ENCODE measurements around the gene DLG1. TPM values are rescaled to one million over a fixed set of nuclear protein-coding genes. Genes with fewer than 3 reads are reported as not detected.

DLG1 gene
- total RNA-seq, 1 donor = 48.0 TPM

GRCh38 chr3:197022405-197023231, 275.8 kb downstream of the DLG1 start:
- no peaks in the 10 kb centered on the region for H3K27me3 ChIP-seq (ENCODE audit: insufficient read depth, low read length)
- H3K4me1 ChIP-seq (ENCODE audit: insufficient read depth, low read length) = peaks cover 17% of the 10 kb centered on the region
- H3K9me3 ChIP-seq (ENCODE audit: low read depth, low read length) = no peaks in the 10 kb centered on the region
- H3K4me3 ChIP-seq (ENCODE audit: low read length) = no peak overlapping the region

GRCh38 chr3:197021729-197022404, 276.5 kb downstream of the DLG1 start:
- no peaks in the 10 kb centered on the region for H3K27me3 ChIP-seq (ENCODE audit: insufficient read depth, low read length)
- H3K4me3 ChIP-seq (ENCODE audit: low read length) = no peak overlapping the region
- no peaks in the 10 kb centered on the region for H3K9me3 ChIP-seq (ENCODE audit: low read depth, low read length)
- peaks cover 17% of the 10 kb centered on the region for H3K4me1 ChIP-seq (ENCODE audit: insufficient read depth, low read length)

- Histone ChIP-seq H3K9me3 (ENCODE audit: low read depth, low read length) (no peaks in the 10 kb centered on the region), H3K4me1 (ENCODE audit: insufficient read depth, low read length) (peaks cover 17% of the 10 kb centered on the region), H3K27me3 (ENCODE audit: insufficient read depth, low read length) (no peaks in the 10 kb centered on the region), H3K4me3 (ENCODE audit: low read length) (no peak overlapping the region)
Observed at GRCh38 chr3:197021231-197021630, 277.2 kb downstream of the DLG1 start.

- H3K4me3 ChIP-seq (ENCODE audit: low read length) = no peak overlapping the region
- no peaks in the 10 kb centered on the region for H3K9me3 ChIP-seq (ENCODE audit: low read depth, low read length)
- no peaks in the 10 kb centered on the region for H3K27me3 ChIP-seq (ENCODE audit: insufficient read depth, low read length)
- peaks cover 17% of the 10 kb centered on the region for H3K4me1 ChIP-seq (ENCODE audit: insufficient read depth, low read length)
Observed at GRCh38 chr3:197019535-197019934, 278.9 kb downstream of the DLG1 start.

- Histone ChIP-seq H3K4me1 (ENCODE audit: insufficient read depth, low read length) (peaks cover 17% of the 10 kb centered on the region), H3K27me3 (ENCODE audit: insufficient read depth, low read length) (no peaks in the 10 kb centered on the region), H3K4me3 (ENCODE audit: low read length) (no peak overlapping the region), H3K9me3 (ENCODE audit: low read depth, low read length) (no peaks in the 10 kb centered on the region)
Observed at GRCh38 chr3:197019021-197019420, 279.4 kb downstream of the DLG1 start.

GRCh38 chr3:197017003-197017402, 281.4 kb downstream of the DLG1 start:
- Histone ChIP-seq H3K4me1 (ENCODE audit: insufficient read depth, low read length) (no peaks in the 10 kb centered on the region), H3K4me3 (ENCODE audit: low read length) (no peak overlapping the region), H3K9me3 (ENCODE audit: low read depth, low read length) (no peaks in the 10 kb centered on the region), H3K27me3 (ENCODE audit: insufficient read depth, low read length) (no peaks in the 10 kb centered on the region)

- no peaks in the 10 kb centered on the region for H3K27me3 ChIP-seq (ENCODE audit: insufficient read depth, low read length)
- no peaks in the 10 kb centered on the region for H3K4me1 ChIP-seq (ENCODE audit: insufficient read depth, low read length)
- H3K4me3 ChIP-seq (ENCODE audit: low read length) = no peak overlapping the region
- no peaks in the 10 kb centered on the region for H3K9me3 ChIP-seq (ENCODE audit: low read depth, low read length)
Observed at GRCh38 chr3:197015790-197016736, 282.3 kb downstream of the DLG1 start.

GRCh38 chr3:197014942-197015575, 283.4 kb downstream of the DLG1 start:
- H3K4me3 ChIP-seq (ENCODE audit: low read length) = no peak overlapping the region
- no peaks in the 10 kb centered on the region for H3K9me3 ChIP-seq (ENCODE audit: low read depth, low read length)
- no peaks in the 10 kb centered on the region for H3K4me1 ChIP-seq (ENCODE audit: insufficient read depth, low read length)
- no peaks in the 10 kb centered on the region for H3K27me3 ChIP-seq (ENCODE audit: insufficient read depth, low read length)

GRCh38 chr3:197014024-197014423, 284.4 kb downstream of the DLG1 start:
- Histone ChIP-seq H3K4me1 (ENCODE audit: insufficient read depth, low read length) (no peaks in the 10 kb centered on the region), H3K9me3 (ENCODE audit: low read depth, low read length) (no peaks in the 10 kb centered on the region), H3K4me3 (ENCODE audit: low read length) (no peak overlapping the region), H3K27me3 (ENCODE audit: insufficient read depth, low read length) (no peaks in the 10 kb centered on the region)

GRCh38 chr3:197012540-197012883, 285.9 kb downstream of the DLG1 start:
- Histone ChIP-seq H3K4me1 (ENCODE audit: insufficient read depth, low read length) (no peaks in the 10 kb centered on the region), H3K27me3 (ENCODE audit: insufficient read depth, low read length) (no peaks in the 10 kb centered on the region), H3K9me3 (ENCODE audit: low read depth, low read length) (no peaks in the 10 kb centered on the region), H3K4me3 (ENCODE audit: low read length) (no peak overlapping the region)

GRCh38 chr3:197011780-197012539, 286.5 kb downstream of the DLG1 start:
- H3K27me3 ChIP-seq (ENCODE audit: insufficient read depth, low read length) = no peaks in the 10 kb centered on the region
- H3K4me1 ChIP-seq (ENCODE audit: insufficient read depth, low read length) = no peaks in the 10 kb centered on the region
- H3K9me3 ChIP-seq (ENCODE audit: low read depth, low read length) = no peaks in the 10 kb centered on the region
- no peak overlapping the region for H3K4me3 ChIP-seq (ENCODE audit: low read length)

- Histone ChIP-seq H3K27me3 (ENCODE audit: insufficient read depth, low read length) (no peaks in the 10 kb centered on the region), H3K4me3 (ENCODE audit: low read length) (no peak overlapping the region), H3K4me1 (ENCODE audit: insufficient read depth, low read length) (no peaks in the 10 kb centered on the region), H3K9me3 (ENCODE audit: low read depth, low read length) (no peaks in the 10 kb centered on the region)
Observed at GRCh38 chr3:197010556-197011351, 287.7 kb downstream of the DLG1 start.

- H3K9me3 ChIP-seq (ENCODE audit: low read depth, low read length) = no peaks in the 10 kb centered on the region
- no peaks in the 10 kb centered on the region for H3K4me1 ChIP-seq (ENCODE audit: insufficient read depth, low read length)
- H3K4me3 ChIP-seq (ENCODE audit: low read length) = no peak overlapping the region
- no peaks in the 10 kb centered on the region for H3K27me3 ChIP-seq (ENCODE audit: insufficient read depth, low read length)
Observed at GRCh38 chr3:197009532-197010019, 288.8 kb downstream of the DLG1 start.

All from mononuclear cell (primary cell).